ENCODE measurements around the gene MTMR11.
"Not testable (repeated sequence)": the region's sequence is repeated elsewhere in the genome, so short reads cannot be mapped to it uniquely, and the experiment has no call there.

The MTMR11 gene, protein sequence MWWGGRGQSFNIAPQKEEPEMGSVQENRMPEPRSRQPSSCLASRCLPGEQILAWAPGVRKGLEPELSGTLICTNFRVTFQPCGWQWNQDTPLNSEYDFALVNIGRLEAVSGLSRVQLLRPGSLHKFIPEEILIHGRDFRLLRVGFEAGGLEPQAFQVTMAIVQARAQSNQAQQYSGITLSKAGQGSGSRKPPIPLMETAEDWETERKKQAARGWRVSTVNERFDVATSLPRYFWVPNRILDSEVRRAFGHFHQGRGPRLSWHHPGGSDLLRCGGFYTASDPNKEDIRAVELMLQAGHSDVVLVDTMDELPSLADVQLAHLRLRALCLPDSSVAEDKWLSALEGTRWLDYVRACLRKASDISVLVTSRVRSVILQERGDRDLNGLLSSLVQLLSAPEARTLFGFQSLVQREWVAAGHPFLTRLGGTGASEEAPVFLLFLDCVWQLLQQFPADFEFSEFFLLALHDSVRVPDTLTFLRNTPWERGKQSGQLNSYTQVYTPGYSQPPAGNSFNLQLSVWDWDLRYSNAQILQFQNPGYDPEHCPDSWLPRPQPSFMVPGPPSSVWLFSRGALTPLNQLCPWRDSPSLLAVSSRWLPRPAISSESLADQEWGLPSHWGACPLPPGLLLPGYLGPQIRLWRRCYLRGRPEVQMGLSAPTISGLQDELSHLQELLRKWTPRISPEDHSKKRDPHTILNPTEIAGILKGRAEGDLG

GRCh38 chr1:149936170-149936991 lies at the start of gene MTMR11:
Gene MTMR11, minus strand, starts transcription at chr1:149936879. Its CDS starts 232 bp downstream, at chr1:149936647.
- DNase-seq (ENCODE audit: low spot score), result peak; percentile 69

GRCh38 chr1:149979972-149980540 lies 43.4 kb upstream of the MTMR11 start:
- no peak for DNase-seq (ENCODE audit: low spot score)

DNA sequence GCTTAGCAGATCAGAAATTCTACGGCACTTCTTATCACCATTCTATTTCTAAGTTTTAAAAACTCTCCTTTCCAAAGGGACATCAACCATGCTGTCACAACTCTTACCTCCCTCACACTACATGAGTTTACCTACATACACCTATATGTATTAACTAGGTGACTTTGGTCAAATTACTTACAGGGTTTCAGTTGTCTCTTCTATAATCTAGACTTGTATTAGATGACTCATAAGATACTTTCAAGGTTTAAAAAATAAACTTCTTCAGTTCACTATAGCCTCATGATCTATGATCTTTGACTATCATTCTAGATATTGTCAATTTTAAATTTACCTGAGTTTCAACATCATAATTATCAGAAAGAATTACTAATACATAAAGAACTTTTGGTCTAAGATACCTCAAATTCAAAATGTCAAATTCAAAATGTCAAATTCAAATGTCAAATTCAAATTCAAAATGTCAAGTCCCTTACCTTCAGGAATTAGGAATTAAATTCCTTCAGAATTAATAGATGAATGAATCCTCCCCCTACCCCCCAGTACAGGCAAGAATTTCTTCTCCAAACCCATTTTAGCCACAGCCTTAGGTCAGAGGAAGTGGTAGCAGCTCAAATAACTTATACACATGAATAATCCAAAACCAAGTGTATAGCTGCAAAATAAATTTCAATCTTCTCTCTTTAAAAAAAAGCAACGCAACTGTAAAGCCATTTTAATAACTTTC lies 42.7 kb upstream of the MTMR11 start:
- no peak for DNase-seq (ENCODE audit: low spot score)

- DNase-seq (ENCODE audit: low spot score), result peak; percentile 26
These were observed 41.9 kb upstream of the MTMR11 start for GRCh38 chr1:149978547-149979023.

GRCh38 chr1:149977345-149977744 lies 40.7 kb upstream of the MTMR11 start:
- no peak for DNase-seq (ENCODE audit: low spot score)

GRCh38 chr1:149972547-149972946 lies 35.9 kb upstream of the MTMR11 start:
- no peak for DNase-seq (ENCODE audit: low spot score)

- DNase-seq (ENCODE audit: low spot score), result no peak
These were observed 31.0 kb upstream of the MTMR11 start for GRCh38 chr1:149967646-149968045.

DNA sequence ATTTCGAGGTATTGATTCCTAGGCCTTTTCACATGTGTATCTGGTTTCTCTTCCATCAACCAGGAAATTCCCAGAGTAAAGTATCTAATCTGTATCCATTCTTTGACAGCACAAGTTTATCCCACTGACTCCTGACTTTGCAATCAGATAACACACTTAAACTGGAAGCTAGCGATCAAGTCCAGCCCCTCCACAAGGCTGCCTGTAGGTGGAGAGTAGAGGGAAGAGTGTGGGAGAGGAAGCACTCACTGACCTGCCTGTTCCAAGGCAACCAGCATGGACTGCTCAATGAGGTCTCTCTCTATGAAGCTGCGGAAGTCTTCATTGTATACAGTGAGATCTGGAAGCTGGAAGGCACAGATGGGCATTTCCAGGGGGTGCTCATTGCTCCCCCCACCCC lies 30.4 kb upstream of the MTMR11 start:
- DNase-seq (ENCODE audit: low spot score), result no peak

- DNase-seq (ENCODE audit: low spot score), result no peak
These were observed 29.7 kb upstream of the MTMR11 start for GRCh38 chr1:149966405-149966804.

GRCh38 chr1:149965440-149965839 lies 28.8 kb upstream of the MTMR11 start:
- no peak for DNase-seq (ENCODE audit: low spot score)

- DNase-seq (ENCODE audit: low spot score), result no peak
These were observed 26.7 kb upstream of the MTMR11 start for GRCh38 chr1:149963358-149963757.

- DNase-seq (ENCODE audit: low spot score), result no peak
These were observed 26.1 kb upstream of the MTMR11 start for GRCh38 chr1:149962736-149963135.

- peak; percentile 74 for DNase-seq (ENCODE audit: low spot score)
These were observed 25.5 kb upstream of the MTMR11 start for GRCh38 chr1:149962039-149962647.

- DNase-seq (ENCODE audit: low spot score), result not testable (repeated sequence)
These were observed 20.9 kb upstream of the MTMR11 start for GRCh38 chr1:149957548-149957947.

- DNase-seq (ENCODE audit: low spot score), result no peak
These were observed 13.2 kb upstream of the MTMR11 start for GRCh38 chr1:149949911-149950310.

GRCh38 chr1:149945206-149945605 lies 8.5 kb upstream of the MTMR11 start:
- no peak for DNase-seq (ENCODE audit: low spot score)

- no peak for DNase-seq (ENCODE audit: low spot score)
These were observed 6.2 kb upstream of the MTMR11 start for GRCh38 chr1:149942885-149943284.

DNA sequence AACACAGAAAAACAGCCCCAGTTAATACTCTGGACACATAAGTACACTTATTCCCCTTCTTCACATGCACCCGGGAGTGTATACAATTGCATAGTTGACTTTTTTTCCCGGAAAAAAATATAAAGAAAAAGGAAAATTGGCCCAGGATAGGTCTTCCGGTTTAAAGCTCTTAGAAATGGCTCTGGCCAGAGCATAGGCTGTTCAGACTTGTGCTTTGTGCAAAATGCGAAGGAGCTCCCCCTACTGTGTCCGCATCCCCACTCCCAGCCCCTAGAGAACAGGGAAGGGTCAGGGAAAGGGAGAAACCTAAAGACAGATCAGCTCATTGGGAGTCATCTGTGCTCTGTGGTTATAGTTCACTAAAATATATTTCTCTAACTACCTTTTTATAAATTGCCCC lies 5.5 kb upstream of the MTMR11 start:
- DNase-seq (ENCODE audit: low spot score), result no peak

GRCh38 chr1:149940427-149940826 lies 3.7 kb upstream of the MTMR11 start:
- no peak for DNase-seq (ENCODE audit: low spot score)

GRCh38 chr1:149938668-149939003 lies 2.0 kb upstream of the MTMR11 start:
- DNase-seq (ENCODE audit: low spot score), result not testable (repeated sequence)

- DNase-seq (ENCODE audit: low spot score), result no peak
These were observed 1.1 kb upstream of the MTMR11 start for GRCh38 chr1:149937759-149938158.

Data from LoVo (cell line).